ENCODE results near the gene RBM33. TPM values are rescaled to one million over a fixed set of nuclear protein-coding genes. Genes with fewer than 3 reads are reported as not detected.

RBM33 gene
- total and polyA plus RNA-seq, 2 of the 8 experiments (the other 6 are each of a cell fraction or from before 2014, with no cell fraction given): 16.5 to 64.6 TPM

- TF ChIP-seq CHD7 (IDR thresholded peaks at IDR 0.05; ENCODE audit: insufficient replicate concordance, low read length) (no peak), HDAC6 (IDR thresholded peaks at IDR 0.05; ENCODE audit: low read depth, low read length) (no peak)
- TF ChIP-seq, protein P1, sequence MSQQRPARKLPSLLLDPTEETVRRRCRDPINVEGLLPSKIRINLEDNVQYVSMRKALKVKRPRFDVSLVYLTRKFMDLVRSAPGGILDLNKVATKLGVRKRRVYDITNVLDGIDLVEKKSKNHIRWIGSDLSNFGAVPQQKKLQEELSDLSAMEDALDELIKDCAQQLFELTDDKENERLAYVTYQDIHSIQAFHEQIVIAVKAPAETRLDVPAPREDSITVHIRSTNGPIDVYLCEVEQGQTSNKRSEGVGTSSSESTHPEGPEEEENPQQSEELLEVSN (IDR thresholded peaks at IDR 0.05): no peak
These were observed 120.0 kb downstream of the RBM33 start (continued) for GRCh38 chr7:155764438-155764793.
